Psoas muscle (tissue), 8 donors: ENCODE data around the gene SLC4A1AP. TPM values are rescaled to one million over a fixed set of nuclear protein-coding genes. Genes with fewer than 3 reads are reported as not detected.

Experiments
- ATAC-seq, 4 donors: fragments of 200-7000 bp; cut with Tn5 transposase; one replicate each; pipeline ENCODE4 v1.9.1; 2020; ENCODE audit warnings: moderate library complexity in 3 of 4, mild to moderate bottlenecking in 2 of 4
- DNase-seq, 2 donors: peaks; one replicate each; pipeline ENCODE4 v3.0.0-alpha.2; 2020
- H3K27ac ChIP-seq: fragments of 200-600 bp; one replicate; pipeline ENCODE4 v1.8.0; 2022
- H3K27me3 ChIP-seq, 3 donors: fragments of 200-600 bp in 1 of 3; one replicate each; pipeline versions ENCODE4 v1.6.1 to v1.8.0; 2013 to 2022; ENCODE audit warnings: low read length in 2 of 3, mild to moderate bottlenecking in 2 of 3, moderate library complexity in 1 of 3; ENCODE audit not compliant: insufficient read depth in 3 of 3
- H3K36me3 ChIP-seq, 2 donors: fragments of 200-600 bp in 1 of 2; one replicate each; pipeline versions ENCODE4 v1.6.1 to v1.8.0; 2013 to 2022; ENCODE audit warnings: low read depth in 1 of 2, mild to moderate bottlenecking in 1 of 2, moderate library complexity in 1 of 2; ENCODE audit not compliant: insufficient read depth in 1 of 2
- H3K4me1 ChIP-seq: fragments of 200-600 bp; one replicate; pipeline ENCODE4 v1.8.0; 2022
- H3K4me3 ChIP-seq: fragments of 200-600 bp; one replicate; pipeline ENCODE4 v1.8.0; 2022; ENCODE audit warnings: mild to moderate bottlenecking
- H3K9me3 ChIP-seq: fragments of 200-600 bp; one replicate; pipeline ENCODE4 v1.8.0; 2022
- WGBS, 3 donors: extraction: QIAGEN DNeasy Blood & Tissue Kit; methylation state at CpG; one replicate each; pipeline versions ENCODE4 v1.1.6 to v1.1.7; 2013; 5-methylcytosine and 5-hydroxymethylcytosine counted together
- intact Hi-C, 2 donors: fragments of 100-400 bp; cut with DNase I; formaldehyde crosslinking; loops; one replicate each; pipeline versions ENCODE4 v1.11.0 to v1.14.2; 2022
- polyA plus RNA-seq, 3 donors: library from polyadenylated mRNA; stranded (reverse); fragments of 200-250 nt; gene quantifications; one replicate each; pipeline ENCODE4 v1.2.3, GENCODE V29; 2013
- total RNA-seq, 4 donors: library from RNA; stranded (reverse); fragmentation: NEBNext Ultra II Directional in 2 of 4; extraction: Animal tissue kit (Norgen Biotek cat#: 25700) in 2 of 4; gene quantifications; one replicate each; pipeline versions ENCODE4 v1.2.1 to v1.2.4, GENCODE V29; 2021 to 2023
- TF ChIP-seq, protein P1 (sequence below): fragments of 200-600 bp; IDR thresholded peaks from one replicate; pipeline ENCODE4 v1.8.0; 2022; ENCODE audit warnings: antibody characterized with exemption
- donor health status: healthy with polysubstance abuse.
- donor health status: DM: no; HTN: no; CAD: no; lungs with moderate emphysema.
- donor health status: Bipolar disorder and iron deficiency.
- donor health status: healthy.
- donor health status: DM: yes; HTN: yes; CAD: no.
- donor health status: DM: no; HTN: no; CAD: no.
- donor health status: DM: no; HTN: no; CAD: no.
- donor health status: DM: yes; HTN: yes; CAD: no.

SLC4A1AP gene
- total and polyA plus RNA-seq, 7 donors = 20.5 to 44.8 (median 26.7) TPM

DNA sequence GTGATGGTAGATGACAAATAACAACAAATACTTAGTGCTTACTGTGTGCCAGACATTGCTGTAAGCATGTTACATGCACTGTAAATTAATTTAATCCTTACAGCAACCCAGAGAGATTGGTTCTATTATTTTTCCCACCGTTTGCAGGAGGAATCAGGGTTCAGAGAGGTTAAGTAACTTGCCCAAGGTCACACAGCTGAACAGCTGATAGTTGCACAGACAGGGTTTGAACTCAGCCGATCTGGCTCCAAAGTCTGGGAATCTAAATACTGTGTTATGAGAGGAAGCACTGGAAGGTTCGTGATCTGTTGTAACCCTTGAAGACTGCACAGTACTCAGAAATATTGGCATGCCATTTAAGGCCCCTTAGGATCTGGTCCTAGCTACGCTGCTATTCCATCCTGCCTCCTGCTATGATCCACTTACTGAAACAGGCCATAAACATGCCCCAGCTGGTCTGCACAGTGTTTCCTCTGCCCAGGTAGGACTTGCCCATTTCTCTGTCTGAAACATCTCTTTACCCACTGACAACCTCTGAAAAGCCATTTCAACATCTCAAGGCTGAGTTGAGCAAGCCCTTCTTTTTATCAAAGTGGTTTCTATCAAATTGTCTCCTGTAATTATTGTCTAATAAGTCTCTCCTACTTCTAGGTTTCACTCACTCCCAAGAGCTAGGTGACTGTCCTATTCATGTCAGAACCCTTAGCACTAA lies 67.4 kb downstream of the SLC4A1AP start:
- peaks cover 13% of the 10 kb centered on the region for H3K4me1 ChIP-seq
- H3K36me3 ChIP-seq = no peaks in the 10 kb centered on the region
- no peak overlapping the region for H3K27ac ChIP-seq
- H3K27me3 ChIP-seq = no peaks in the 10 kb centered on the region
- intact Hi-C loops = no loop called here
- H3K9me3 ChIP-seq = no peaks in the 10 kb centered on the region
- TF ChIP-seq, protein P1, sequence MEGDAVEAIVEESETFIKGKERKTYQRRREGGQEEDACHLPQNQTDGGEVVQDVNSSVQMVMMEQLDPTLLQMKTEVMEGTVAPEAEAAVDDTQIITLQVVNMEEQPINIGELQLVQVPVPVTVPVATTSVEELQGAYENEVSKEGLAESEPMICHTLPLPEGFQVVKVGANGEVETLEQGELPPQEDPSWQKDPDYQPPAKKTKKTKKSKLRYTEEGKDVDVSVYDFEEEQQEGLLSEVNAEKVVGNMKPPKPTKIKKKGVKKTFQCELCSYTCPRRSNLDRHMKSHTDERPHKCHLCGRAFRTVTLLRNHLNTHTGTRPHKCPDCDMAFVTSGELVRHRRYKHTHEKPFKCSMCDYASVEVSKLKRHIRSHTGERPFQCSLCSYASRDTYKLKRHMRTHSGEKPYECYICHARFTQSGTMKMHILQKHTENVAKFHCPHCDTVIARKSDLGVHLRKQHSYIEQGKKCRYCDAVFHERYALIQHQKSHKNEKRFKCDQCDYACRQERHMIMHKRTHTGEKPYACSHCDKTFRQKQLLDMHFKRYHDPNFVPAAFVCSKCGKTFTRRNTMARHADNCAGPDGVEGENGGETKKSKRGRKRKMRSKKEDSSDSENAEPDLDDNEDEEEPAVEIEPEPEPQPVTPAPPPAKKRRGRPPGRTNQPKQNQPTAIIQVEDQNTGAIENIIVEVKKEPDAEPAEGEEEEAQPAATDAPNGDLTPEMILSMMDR = no peak
- DNase-seq = no peak
- 56 to 60% (median 59%) methylated on average over 4 of the region's 4 CpGs for WGBS, 3 donors
- no peak for ATAC-seq
- no peak overlapping the region for H3K4me3 ChIP-seq

DNA sequence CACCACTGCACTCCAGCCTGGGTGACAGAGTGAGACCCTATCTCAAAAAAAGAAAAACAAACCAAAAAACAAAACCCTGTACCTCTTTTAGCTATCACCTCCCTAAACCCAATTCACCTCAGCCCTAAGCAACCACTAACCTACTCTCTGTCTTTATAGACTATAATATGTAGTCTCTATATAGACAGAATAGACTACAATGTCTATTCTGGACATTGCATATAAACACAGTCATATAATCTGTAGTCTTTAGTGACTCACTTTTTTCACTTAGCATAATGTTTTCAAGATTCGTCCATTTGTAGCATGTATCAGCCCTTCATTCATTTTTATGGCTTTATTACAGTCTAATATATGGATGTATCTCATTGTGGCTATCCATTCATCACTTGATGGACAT lies 70.6 kb downstream of the SLC4A1AP start:
- TF ChIP-seq, protein P1 = no peak
- intact Hi-C loops = no loop called here
- no peaks in the 10 kb centered on the region for H3K27me3 ChIP-seq
- peaks cover 13% of the 10 kb centered on the region for H3K4me1 ChIP-seq
- 90 to 98% (median 93%) methylated on average over 1 of the region's 1 CpG for WGBS, 3 donors
- ATAC-seq (no peak), DNase-seq (no peak)
- no peaks in the 10 kb centered on the region for H3K36me3 ChIP-seq
- H3K4me3 ChIP-seq = no peak overlapping the region
- no peak overlapping the region for H3K27ac ChIP-seq
- H3K9me3 ChIP-seq = no peaks in the 10 kb centered on the region

GRCh38 chr2:27735263-27735904 lies 71.7 kb downstream of the SLC4A1AP start:
- H3K4me1 ChIP-seq = peaks cover 13% of the 10 kb centered on the region
- DNase-seq = peak; percentile 86 to 87

DNA sequence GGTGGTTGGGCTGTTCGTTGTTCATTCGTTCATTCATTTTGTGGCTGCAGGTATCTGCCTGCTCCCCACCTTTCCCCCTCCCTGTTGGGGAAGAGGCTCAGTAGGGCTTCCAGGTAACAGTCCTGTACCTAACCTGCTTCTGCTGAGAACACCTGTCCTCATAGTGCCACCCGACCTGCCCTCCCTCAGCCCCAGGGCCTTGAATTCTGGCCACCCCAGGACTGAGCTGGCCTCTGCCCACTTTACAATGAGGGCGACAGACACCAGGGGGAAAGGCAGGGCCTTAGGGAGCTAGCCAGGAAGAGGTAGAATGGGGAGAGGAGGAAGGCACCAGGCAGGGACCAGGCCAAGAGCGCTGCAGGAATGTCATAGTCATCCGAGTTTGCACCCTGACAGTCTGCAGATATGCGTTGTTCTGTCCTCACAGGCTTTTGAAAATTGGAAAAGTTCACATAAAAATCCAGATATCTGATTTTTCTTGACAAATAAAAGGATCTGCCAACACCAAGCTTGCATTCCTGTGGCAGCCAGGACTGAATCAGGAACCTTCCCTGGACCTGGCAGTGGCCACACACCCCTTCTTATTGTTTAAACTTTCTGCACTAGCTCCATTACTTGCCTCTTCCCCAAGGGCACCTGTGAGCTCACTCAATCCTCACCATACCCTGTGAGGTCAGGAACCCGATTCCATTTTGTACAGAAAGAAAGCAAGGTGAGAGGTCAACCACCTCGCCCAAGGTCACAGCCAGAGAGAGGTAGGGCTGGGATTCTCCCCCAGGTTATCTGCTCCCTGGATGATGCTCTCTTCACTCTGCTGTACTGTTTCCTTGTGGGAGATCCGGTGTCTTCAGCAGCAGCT lies 72.6 kb downstream of the SLC4A1AP start:
- intact Hi-C loops = no loop called here
- TF ChIP-seq, protein P1 = no peak
- WGBS, 3 donors = 89 to 94% (median 93%) methylated on average over 10 of the region's 10 CpGs
- Histone ChIP-seq H3K27ac (peak overlapping the region; percentile 62), H3K36me3 (no peaks in the 10 kb centered on the region), H3K4me1 (peaks cover 13% of the 10 kb centered on the region), H3K4me3 (peak overlapping the region; percentile 69), H3K9me3 (no peaks in the 10 kb centered on the region), H3K27me3 (no peaks in the 10 kb centered on the region)
- peak in 1 of 4 donors; percentile 4 for ATAC-seq
- DNase-seq = no peak

More at GRCh38 chr2:27735263-27735904, 71.7 kb downstream of the SLC4A1AP start:
- intact Hi-C loops = no loop called here
- 2% methylated on average over 46 to 51 of the region's 51 CpGs for WGBS, 3 donors
- H3K9me3 ChIP-seq = no peaks in the 10 kb centered on the region
- peak overlapping the region; percentile 62 for H3K27ac ChIP-seq
- TF ChIP-seq, protein P1 = no peak
- peak; percentile 80 to 88 (median 86) for ATAC-seq
- H3K27me3 ChIP-seq = no peaks in the 10 kb centered on the region
- no peaks in the 10 kb centered on the region for H3K36me3 ChIP-seq
- peak overlapping the region; percentile 69 for H3K4me3 ChIP-seq
